Stimulated activated CD4-positive, alpha-beta T cell treated with anti-CD3 and anti-CD28 coated beads, Interleukin-12 subunit alpha, Interleukin-12 subunit beta, amount 100 ng/mL, for 24 hours (primary cell): ENCODE results near the gene RAP1A.
"Not testable (repeated sequence)": the region's sequence is repeated elsewhere in the genome, so short reads cannot be mapped to it uniquely, and the experiment has no call there.

ENCODE experiments used
- DNase-seq, 2 experiments: peaks; one replicate each; pipeline ENCODE4 v3.0.0-alpha.2; 2020; ENCODE audit warnings: low read depth in 2 of 2

The RAP1A gene

GRCh38 chr1:111664652-111665051 lies 45.1 kb downstream of the RAP1A start:
- DNase-seq, result no peak

- DNase-seq, result no peak
Measured at GRCh38 chr1:111665497-111665896, 45.9 kb downstream of the RAP1A start.

DNA sequence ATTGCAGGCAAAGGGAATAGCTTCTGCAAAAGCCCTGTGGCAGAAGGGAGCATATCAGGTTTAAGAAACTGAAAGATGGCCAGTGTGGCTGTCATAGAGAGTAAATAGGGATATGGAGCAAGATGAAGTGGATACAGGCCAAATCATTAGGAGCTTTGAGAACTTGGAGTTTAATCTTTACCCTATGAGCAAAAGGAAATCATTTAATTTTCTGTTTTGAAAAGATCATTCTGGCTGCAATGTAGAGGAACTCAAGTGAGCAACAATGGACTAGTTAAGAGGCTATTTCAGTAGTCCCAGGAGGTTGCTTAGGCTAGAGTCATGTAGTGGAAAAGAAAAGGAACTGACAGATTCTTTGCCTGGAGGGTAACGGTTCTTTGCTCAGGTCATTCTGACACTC lies 47.2 kb downstream of the RAP1A start:
- no peak for DNase-seq

DNA sequence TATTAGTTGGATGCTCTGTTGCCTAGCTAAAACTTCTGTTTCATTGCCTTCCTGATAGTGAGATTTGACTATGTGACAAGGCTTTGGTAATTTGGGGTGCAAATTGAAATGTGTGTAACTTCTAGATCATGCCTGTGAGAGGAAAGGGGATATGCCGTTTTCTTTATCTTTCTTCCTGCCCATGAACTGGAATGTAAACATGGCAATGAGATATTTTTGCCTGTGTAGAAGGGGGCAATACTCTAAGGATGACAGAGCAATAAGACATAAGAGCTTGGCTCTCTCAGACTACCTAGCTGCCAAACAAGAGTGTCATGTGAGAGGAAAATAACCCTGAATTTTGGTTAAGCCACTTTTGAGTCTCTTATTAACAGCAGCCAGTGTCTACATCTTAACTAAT lies 49.7 kb downstream of the RAP1A start:
- DNase-seq, result no peak

DNA sequence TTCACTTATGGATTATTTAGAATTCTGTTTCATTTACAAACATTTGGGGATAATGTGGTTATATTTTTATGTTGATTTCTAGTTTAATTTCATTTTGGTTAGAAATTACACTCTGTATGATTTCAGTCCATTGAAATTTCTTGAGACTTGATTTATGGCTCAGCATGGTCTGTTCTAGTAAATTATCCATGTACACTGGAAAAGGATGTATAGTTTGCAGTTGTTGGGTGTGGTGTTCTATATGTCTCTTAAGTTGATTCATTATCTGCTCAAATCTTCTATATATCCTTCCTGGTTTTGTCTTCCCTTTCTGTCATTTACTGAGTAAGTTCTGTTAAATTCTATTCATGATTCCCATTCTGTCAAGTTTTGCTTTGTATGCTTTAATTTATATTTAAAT lies 52.3 kb downstream of the RAP1A start:
- DNase-seq, result no peak

DNA sequence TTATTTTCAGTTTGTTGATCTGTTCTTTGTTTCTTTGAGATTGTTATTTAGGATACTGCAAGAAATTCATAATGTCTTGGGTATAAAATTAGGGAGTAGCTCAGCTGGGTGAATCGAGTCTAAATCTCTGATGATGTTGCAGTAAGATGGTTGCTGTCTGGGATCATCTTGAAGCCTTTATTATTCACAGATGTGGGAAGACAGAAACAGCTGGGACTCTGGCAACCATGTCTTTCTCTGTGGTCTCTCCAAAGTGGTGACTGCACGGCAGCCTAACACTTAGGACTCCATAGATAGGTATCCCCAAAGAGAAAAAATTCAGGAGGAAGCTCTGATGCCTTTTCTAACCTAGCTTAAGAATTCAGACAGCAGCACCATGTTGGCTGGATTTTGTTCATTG lies 52.7 kb downstream of the RAP1A start:
- DNase-seq, result no peak

DNA sequence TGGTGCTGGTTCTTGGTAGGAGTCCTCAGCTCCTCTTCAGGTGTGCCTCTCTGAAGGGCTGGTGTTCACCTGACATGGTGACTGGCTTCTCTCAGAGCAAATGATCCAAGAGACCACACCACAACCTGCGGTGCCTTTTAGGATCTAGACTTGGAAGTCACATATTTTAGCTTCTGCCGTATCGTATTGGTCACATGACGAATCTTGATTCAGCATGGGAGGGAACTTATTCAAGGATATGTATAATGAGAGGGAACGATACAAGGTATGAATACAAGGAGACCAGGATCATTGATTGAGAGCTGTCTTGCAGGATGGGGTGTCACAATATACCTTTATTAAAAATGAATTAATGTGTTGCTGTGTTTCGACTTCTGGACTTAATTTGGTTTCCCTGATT lies 58.0 kb downstream of the RAP1A start:
- DNase-seq, result no peak

DNA sequence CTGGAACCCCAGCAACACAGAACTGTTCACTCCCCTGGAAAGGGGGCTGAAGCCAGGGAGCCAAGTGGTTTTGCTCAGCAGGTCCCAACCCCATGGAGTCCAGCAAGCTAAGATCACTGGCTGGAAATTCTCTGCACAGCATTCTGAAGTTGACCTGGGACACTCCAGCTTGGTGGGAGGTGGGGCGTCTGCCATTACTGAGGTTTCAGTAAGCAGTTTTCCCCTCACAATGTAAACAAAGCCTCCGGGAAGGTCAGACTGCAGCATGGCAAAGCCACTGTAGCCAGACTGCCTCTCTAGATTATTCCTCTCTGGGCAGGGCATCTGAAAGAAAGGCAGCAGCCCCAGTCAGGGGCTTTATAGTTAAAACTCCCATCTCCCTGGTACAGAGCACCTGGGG lies 60.0 kb downstream of the RAP1A start:
- no peak for DNase-seq

- DNase-seq, result not testable (repeated sequence)
Measured at GRCh38 chr1:111680212-111680800, 60.7 kb downstream of the RAP1A start.

DNA sequence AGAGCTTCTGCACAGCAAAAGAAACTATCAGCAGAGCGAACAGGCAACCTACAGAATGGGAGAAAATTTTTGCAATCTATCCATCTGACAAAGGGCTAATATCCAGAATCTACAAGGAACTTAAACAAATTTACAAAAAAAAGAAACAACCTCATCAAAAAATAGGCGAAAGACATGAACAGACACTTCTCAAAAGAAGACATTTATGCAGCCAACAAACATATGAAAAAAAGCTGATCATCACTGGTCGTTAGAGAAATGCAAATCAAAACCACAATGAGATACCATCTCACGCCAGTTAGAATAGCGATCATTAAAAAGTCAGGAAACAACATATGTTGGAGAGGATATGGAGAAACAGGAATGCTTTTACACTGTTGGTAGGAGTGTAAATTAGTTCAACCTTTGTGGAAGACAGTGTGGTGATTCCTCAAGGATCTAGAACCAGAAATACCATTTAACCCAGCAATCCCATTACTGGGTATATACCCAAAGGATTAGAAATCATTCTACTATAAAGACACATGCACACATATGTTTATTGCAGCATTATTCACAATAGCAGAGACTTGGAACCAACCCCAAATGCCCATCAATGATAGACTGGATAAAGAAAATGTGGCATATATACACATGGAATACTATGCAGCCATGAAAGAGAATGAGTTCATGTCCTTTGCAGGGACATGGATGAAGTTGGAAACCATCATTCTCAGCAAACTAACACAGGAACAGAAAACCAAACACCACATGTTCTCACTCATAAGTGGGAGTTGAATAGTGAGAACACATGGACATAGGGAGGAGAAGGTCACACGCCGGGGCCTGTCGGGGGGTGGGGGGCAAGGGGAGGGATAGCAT lies 65.9 kb downstream of the RAP1A start:
- not testable (repeated sequence) for DNase-seq

- no peak for DNase-seq
Measured at GRCh38 chr1:111690306-111690617, 70.7 kb downstream of the RAP1A start.

DNA sequence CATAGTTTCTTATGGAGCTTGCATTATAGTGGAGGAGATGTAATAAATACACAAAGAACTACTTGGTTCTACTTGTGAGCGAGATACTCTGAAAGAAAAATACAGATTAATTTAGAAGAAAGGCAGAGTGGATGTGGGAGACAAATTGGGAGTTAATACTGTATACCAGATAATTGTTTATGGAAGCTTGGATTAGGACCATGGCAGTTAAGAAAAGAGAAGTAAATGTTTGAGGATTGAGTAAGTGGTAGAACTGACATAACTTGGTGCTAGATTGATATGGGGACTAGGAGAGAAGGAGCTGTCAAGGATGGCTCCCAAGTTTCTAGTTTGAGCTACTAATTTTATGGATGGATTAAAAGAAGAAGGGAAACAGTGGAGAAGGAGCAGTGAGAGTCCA lies 72.3 kb downstream of the RAP1A start:
- no peak for DNase-seq

DNA sequence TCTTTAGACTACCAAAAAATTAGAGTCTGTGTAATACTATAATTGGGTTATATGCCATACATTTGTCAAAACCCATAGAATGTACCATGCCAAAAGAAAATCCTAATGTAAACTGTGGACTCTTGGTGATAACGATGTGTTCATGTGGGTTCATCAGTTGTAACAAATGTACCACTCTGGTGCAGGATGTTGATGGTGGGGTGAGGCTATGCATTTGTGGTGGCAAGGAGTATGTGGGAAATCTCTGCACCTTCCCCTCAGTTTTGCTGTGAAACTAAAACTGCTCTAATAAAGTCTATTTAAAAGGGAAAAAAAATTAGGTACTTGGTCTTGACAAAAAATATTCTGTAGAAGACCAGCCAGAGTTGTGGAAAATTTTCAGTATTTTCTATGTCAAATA lies 76.2 kb downstream of the RAP1A start:
- DNase-seq, result no peak

GRCh38 chr1:111696330-111696729 lies 76.7 kb downstream of the RAP1A start:
- no peak for DNase-seq

DNA sequence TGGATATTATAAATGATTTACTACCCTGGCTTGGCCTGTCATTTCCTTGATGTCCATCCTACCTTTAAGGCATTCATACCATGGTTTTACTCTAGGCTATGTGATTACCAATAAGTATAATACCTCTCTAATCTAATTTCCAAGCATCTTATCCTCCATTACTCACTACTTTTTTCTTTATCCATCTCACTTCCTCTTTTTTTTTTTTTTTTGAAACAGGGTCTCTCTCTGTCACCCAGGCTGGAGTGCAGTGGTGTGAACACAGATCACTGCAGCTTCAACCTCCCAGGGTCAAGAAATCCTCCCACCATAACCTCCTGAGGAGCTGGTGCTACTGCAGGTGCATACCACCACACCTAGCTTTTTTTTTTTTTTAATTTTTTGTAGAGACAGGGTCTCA lies 79.7 kb downstream of the RAP1A start:
- DNase-seq, result no peak

GRCh38 chr1:111702504-111703050 lies 83.0 kb downstream of the RAP1A start:
- no peak for DNase-seq

DNA sequence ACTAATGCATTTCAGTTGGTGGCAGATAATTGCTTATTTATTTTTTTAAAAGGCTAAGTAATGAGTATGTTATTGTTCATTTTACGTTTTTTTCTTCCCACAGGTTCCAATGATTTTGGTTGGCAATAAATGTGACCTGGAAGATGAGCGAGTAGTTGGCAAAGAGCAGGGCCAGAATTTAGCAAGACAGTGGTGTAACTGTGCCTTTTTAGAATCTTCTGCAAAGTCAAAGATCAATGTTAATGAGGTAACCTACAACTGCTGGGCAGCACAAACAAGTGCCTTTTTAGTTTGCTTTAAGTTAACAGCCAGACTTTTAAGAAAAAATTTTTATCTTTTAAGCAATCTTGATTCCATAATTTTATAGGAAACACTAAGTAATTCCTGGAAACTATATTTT lies 84.7 kb downstream of the RAP1A start:
- no peak for DNase-seq

DNA sequence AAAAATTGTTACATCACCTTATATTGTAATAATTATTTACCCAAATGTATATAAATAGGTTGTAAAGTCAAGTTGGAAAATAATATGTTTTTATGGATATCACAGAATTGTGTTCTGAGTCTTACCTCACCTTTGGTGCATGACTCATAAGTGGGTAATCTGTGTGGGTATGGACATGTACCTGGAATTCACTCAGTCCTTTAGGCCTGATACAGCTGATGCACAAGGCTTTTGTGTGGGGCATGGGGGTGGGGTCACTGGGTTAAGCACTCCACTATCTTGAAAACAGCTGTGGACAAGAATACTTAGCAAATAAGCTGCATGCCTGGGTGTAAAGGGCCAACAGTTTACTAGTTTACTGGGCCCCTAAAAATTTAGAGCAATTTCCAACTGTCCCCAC lies 85.2 kb downstream of the RAP1A start:
- no peak for DNase-seq

- DNase-seq, result no peak
Measured at GRCh38 chr1:111705841-111706240, 86.3 kb downstream of the RAP1A start.

- DNase-seq, result no peak
Measured at GRCh38 chr1:111706921-111707320, 87.3 kb downstream of the RAP1A start.

DNA sequence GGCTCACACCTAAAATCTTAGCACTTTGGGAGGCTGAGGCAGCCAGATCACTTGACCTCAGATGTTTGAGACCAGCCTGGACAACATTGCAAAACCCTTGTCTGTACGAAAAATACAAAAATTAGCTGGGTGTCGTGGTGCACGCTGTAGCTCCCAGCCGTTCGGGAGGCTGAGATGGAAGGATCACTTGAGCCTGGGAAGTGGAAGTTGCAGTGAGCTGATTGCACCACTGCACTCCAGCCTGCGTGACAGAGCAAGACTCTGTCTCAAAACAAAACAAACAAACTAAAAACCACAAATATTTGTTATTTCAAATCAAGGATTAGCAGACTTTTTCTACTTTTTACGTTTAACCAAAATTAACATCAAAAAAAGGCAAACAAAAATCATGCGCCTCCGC lies 88.3 kb downstream of the RAP1A start:
- DNase-seq, result no peak

- DNase-seq, result no peak
Measured at GRCh38 chr1:111709986-111710385, 90.4 kb downstream of the RAP1A start.

DNA sequence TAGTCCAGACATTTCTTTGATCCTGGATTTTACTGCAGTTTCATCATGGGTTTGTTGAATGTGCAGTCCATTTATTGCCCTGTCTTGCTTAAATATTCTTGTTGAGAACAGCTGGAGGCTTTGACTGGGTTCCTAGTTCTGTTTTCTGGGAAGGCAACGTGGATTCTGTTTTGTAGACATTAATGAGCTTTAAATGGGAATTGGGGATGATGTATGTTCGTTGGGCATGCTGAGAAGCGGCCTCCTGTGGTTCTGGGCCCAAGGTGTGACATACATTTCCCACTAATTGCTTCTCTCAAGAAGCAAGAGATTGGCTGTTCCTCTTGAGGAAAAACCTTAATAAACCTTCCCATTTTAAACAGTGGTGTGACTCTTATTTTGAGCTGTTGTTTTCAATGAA lies 96.7 kb downstream of the RAP1A start:
- no peak for DNase-seq

GRCh38 chr1:111717450-111717849 lies 97.9 kb downstream of the RAP1A start:
- no peak for DNase-seq
